Pancreas (tissue), 10 donors: ENCODE data around the gene DNAH6. TPM values are rescaled to one million over a fixed set of nuclear protein-coding genes. Genes with fewer than 3 reads are reported as not detected.

Experiments
- ATAC-seq, 4 donors: fragments of 200-7000 bp; cut with Tn5 transposase; one replicate each; pipeline versions ENCODE4 v1.8.0 to v1.9.1; 2020; ENCODE audit warnings: mild to moderate bottlenecking in 4 of 4, moderate library complexity in 4 of 4
- DNase-seq, 6 donors: peaks; one replicate each; pipeline ENCODE4 v3.0.0-alpha.2; 2020
- FAIRE-seq: peaks from 2 replicates; lab custom pipeline; 2012; peaks lifted over from hg19 to GRCh38; lab: Jason Lieb, UNC
- H3K27ac ChIP-seq, 4 donors: fragments of 200-600 bp; sonication (generic); 1 replicate in 3 of 4; 2 replicates in 1 of 4; pipeline versions ENCODE4 v1.5.0 to v1.8.0; 2020
- H3K27me3 ChIP-seq, 4 donors: fragments of 200-600 bp; one replicate each; pipeline ENCODE4 v1.8.0; 2021
- H3K36me3 ChIP-seq, 3 donors: fragments of 200-600 bp; sonication (generic) in 1 of 3; one replicate each; pipeline versions ENCODE4 v1.5.0 to v1.8.0; 2020 to 2021
- H3K4me1 ChIP-seq, 3 donors: fragments of 200-600 bp; one replicate each; pipeline ENCODE4 v1.8.0; 2021
- H3K4me3 ChIP-seq, 4 donors: fragments of 200-600 bp; sonication (generic) in 2 of 4; one replicate each; pipeline versions ENCODE4 v1.5.0 to v1.8.0; 2020 to 2021
- H3K9me3 ChIP-seq, 4 donors: fragments of 200-600 bp; one replicate each; pipeline ENCODE4 v1.8.0; 2021
- WGBS, 2 donors: extraction: QIAGEN DNeasy Blood & Tissue Kit; methylation state at CpG; one replicate each; pipeline ENCODE4 v1.1.7; 2013; 5-methylcytosine and 5-hydroxymethylcytosine counted together
- intact Hi-C, 3 donors: fragments of 100-400 bp; cut with DNase I; formaldehyde crosslinking; loops; one replicate each; pipeline versions ENCODE4 v1.11.1 to v1.14.2; 2022
- polyA plus RNA-seq, 2 donors: library from polyadenylated mRNA; stranded (reverse); fragments of 200-250 nt; gene quantifications; one replicate each; pipeline ENCODE4 v1.2.3, GENCODE V29; 2013
- total RNA-seq, 6 donors: library from RNA; stranded (reverse); fragmentation: NEBNext Ultra II Directional in 4 of 6; extraction: Animal tissue kit (Norgen Biotek cat#: 25700) in 4 of 6; gene quantifications; one replicate each; pipeline versions ENCODE4 v1.2.1 to v1.2.4, GENCODE V29; 2021 to 2023
- TF ChIP-seq, protein P1 (sequence below), 4 donors: fragments of 200-600 bp; sonication (generic) in 3 of 4; IDR thresholded peaks; one replicate each; pipeline versions ENCODE4 v1.5.0 to v1.8.0; 2021; ENCODE audit warnings: antibody characterized with exemption in 4 of 4
- donor health status: healthy with polysubstance abuse.
- donor health status: DM: no; HTN: no; CAD: no; lungs with moderate emphysema.
- donor health status: DM: no; HTN: no; CAD: no.
- donor health status: control.
- donor health status: control.
- donor health status: Bipolar disorder and iron deficiency.
- donor health status: DM: yes; HTN: yes; CAD: no.
- donor health status: DM: no; HTN: no; CAD: no.
- donor health status: DM: no; HTN: no; CAD: no.
- donor health status: DM: yes; HTN: yes; CAD: no.

DNAH6 gene
- total and polyA plus RNA-seq, 8 donors, result 0.19 to 1.6 (median 0.81) TPM

DNA sequence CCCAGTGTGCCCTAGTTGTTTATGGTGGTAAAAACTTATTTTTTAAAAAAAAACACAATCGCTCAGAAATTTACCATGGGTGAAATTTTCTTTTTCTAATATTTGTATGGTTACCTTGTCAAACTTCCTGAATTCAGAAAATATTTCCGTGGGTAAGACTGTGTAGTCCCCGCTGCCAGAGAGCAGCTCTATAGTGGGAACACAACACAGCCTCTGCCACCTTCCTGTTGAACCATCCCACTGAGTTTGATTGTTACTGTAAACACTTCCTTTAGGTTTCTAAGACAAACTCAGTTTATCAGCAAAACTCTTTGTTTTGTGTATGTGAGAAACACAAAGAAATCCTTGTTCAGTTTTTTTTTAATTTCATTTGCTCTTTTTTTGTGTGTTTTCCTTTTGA lies 17.9 kb downstream of the DNAH6 start:
- H3K36me3 ChIP-seq, result no peaks in the 10 kb centered on the region
- TF ChIP-seq, protein P1, sequence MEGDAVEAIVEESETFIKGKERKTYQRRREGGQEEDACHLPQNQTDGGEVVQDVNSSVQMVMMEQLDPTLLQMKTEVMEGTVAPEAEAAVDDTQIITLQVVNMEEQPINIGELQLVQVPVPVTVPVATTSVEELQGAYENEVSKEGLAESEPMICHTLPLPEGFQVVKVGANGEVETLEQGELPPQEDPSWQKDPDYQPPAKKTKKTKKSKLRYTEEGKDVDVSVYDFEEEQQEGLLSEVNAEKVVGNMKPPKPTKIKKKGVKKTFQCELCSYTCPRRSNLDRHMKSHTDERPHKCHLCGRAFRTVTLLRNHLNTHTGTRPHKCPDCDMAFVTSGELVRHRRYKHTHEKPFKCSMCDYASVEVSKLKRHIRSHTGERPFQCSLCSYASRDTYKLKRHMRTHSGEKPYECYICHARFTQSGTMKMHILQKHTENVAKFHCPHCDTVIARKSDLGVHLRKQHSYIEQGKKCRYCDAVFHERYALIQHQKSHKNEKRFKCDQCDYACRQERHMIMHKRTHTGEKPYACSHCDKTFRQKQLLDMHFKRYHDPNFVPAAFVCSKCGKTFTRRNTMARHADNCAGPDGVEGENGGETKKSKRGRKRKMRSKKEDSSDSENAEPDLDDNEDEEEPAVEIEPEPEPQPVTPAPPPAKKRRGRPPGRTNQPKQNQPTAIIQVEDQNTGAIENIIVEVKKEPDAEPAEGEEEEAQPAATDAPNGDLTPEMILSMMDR (IDR thresholded peaks at IDR 0.05), result no peak
- H3K9me3 ChIP-seq, result no peaks in the 10 kb centered on the region
- no peak overlapping the region for H3K4me3 ChIP-seq
- H3K27ac ChIP-seq, result no peak overlapping the region
- DNase-seq (no peak), FAIRE-seq (no peak), ATAC-seq (no peak)
- 65 to 72% methylated on average over 3 of the region's 3 CpGs for WGBS, 2 donors
- intact Hi-C loops, result no loop called here
- no peaks in the 10 kb centered on the region for H3K27me3 ChIP-seq
- H3K4me1 ChIP-seq, result no peaks in the 10 kb centered on the region

DNA sequence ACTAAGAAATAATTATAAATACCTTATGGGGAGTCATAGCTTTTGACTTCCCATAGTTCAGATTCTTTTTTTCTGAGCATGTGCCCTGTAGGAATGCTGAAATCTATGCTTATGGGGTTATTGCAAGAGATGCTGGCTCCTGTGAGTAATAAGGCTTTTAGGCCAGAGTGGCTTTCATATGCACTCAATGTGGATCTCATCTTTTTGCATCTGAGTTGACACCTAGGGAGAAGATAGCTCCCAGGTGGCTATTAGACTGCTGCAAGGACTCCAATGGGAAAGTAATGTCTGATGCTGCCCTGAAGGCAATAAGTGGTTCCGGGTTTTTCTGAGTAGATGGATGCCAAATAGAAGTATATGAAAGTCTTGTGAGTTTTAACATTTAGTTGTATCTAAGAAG lies 21.0 kb downstream of the DNAH6 start:
- no peak overlapping the region for H3K27ac ChIP-seq
- WGBS, 2 donors, result 93 to 94% methylated on average over 1 of the region's 1 CpG
- FAIRE-seq (no peak), DNase-seq (no peak), ATAC-seq (no peak)
- no peaks in the 10 kb centered on the region for H3K9me3 ChIP-seq
- no peaks in the 10 kb centered on the region for H3K4me1 ChIP-seq
- no peak overlapping the region for H3K4me3 ChIP-seq
- H3K27me3 ChIP-seq, result no peaks in the 10 kb centered on the region
- TF ChIP-seq, protein P1 (IDR thresholded peaks at IDR 0.05), result no peak
- intact Hi-C loops, result no loop called here
- H3K36me3 ChIP-seq, result no peaks in the 10 kb centered on the region

DNA sequence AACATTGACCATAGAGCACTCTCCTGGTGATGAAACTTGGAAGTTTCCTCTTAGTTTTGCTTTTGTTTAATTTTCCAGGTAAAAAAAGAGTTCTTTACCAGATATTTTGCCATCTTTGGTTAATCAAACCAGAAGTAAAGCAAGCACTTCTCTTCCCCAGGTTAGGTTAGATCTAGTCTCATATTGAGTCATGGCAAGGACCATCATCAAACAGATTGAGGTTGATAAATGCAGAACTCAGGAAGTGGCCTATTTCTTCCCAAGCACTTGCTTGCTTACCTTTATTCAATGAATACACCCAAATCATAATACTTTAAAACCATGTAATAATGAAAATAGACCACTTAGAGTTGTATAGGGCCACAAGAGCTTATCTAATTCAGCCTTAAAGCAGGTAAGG lies 23.4 kb downstream of the DNAH6 start:
- no peak overlapping the region for H3K27ac ChIP-seq
- intact Hi-C loops, result no loop called here
- H3K36me3 ChIP-seq, result no peaks in the 10 kb centered on the region
- FAIRE-seq (no peak), ATAC-seq (no peak), DNase-seq (no peak)
- TF ChIP-seq, protein P1 (IDR thresholded peaks at IDR 0.05), result no peak
- H3K9me3 ChIP-seq, result no peaks in the 10 kb centered on the region
- H3K27me3 ChIP-seq, result no peaks in the 10 kb centered on the region
- H3K4me1 ChIP-seq, result no peaks in the 10 kb centered on the region
- no peak overlapping the region for H3K4me3 ChIP-seq

DNA sequence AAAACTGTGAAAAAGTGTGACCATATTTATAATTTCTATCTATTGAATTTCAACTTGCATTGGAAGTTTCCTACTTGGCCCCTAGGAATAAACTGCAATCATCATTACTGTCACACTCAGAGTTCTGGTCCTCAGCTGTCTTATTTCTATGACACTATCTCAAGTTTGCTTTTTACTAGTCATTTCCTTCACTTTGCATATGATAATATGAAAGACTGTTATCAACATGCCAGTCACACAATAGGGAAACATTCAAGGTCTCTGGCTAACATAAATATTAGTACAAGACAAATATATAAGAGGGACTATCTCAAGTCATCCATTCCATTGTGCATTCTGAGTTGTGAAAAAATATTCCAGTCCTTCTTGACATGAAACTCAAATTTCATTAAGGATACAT lies 28.7 kb downstream of the DNAH6 start:
- intact Hi-C loops, result no loop called here
- no peaks in the 10 kb centered on the region for H3K9me3 ChIP-seq
- no peak overlapping the region for H3K27ac ChIP-seq
- TF ChIP-seq, protein P1 (IDR thresholded peaks at IDR 0.05), result no peak
- H3K27me3 ChIP-seq, result no peaks in the 10 kb centered on the region
- DNase-seq (no peak), FAIRE-seq (no peak), ATAC-seq (no peak)
- no peaks in the 10 kb centered on the region for H3K4me1 ChIP-seq
- no peak overlapping the region for H3K4me3 ChIP-seq
- no peaks in the 10 kb centered on the region for H3K36me3 ChIP-seq

DNA sequence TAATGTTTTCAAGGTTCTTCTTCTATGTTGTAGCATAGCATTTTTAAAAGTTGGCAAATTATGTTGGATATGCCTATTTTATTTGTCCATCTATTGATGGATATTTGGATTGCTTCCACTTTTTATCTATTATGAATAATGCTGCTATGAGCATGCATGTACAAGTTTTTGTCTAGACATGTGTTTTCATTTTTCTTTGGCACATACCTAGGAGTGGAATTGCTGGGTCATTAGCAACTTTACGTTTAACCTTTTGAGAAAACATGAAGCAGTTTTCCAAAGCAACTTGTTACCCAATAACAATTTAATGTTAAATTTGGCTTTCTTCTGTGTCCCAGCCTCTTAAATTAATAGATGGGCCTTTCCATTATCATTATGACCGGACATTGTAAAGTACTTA lies 30.3 kb downstream of the DNAH6 start:
- Histone ChIP-seq H3K4me1 (no peaks in the 10 kb centered on the region), H3K9me3 (no peaks in the 10 kb centered on the region), H3K4me3 (no peak overlapping the region), H3K36me3 (no peaks in the 10 kb centered on the region), H3K27me3 (no peaks in the 10 kb centered on the region), H3K27ac (no peak overlapping the region)
- DNase-seq, result no peak
- WGBS, 2 donors, result 84 to 91% methylated on average over 2 of the region's 2 CpGs
- intact Hi-C loops, result no loop called here
- FAIRE-seq, result no peak
- TF ChIP-seq, protein P1 (IDR thresholded peaks at IDR 0.05), result no peak
- ATAC-seq, result no peak
